IMR-90 (cell line): ENCODE measurements around the gene GPR158. TPM values are rescaled to one million over a fixed set of nuclear protein-coding genes. Genes with fewer than 3 reads are reported as not detected.

Experiments used
- ATAC-seq: fragments of 200-7000 bp; cut with Tn5 transposase; 2 replicates; pipeline ENCODE4 v1.9.1; 2020; ENCODE audit warnings: low read depth, mild to moderate bottlenecking, moderate library complexity
- BruUV-seq: library from RNA; stranded (reverse); fragments of 400-500 nt; replicated peaks from 2 replicates; lab custom pipeline; 2021; lab: Mats Ljungman, UMichigan
- CTCF ChIA-PET: fragments of 300-600 bp; formaldehyde crosslinking; extraction: SDS; loops from one replicate; lab custom pipeline; 2021; ENCODE audit warnings: antibody characterized with exemption; lab: Yijun Ruan, JAX
- POLR2A ChIA-PET: fragments of 300-600 bp; sonication (Branson Sonifier 250); formaldehyde crosslinking; loops from one replicate; lab custom pipeline; 2022; ENCODE audit warnings: antibody characterized with exemption; ENCODE audit not compliant: unreplicated experiment; lab: Charles Lee
- DNase-seq: peaks from one replicate; pipeline ENCODE4 v3.0.0; 2013
- H2AFZ ChIP-seq: replicated peaks from 2 replicates; pipeline ENCODE3; 2013; ENCODE audit warnings: low read length, mild to moderate bottlenecking; ENCODE audit not compliant: poor library complexity
- H2AK5ac ChIP-seq: 2 replicates; pipeline ENCODE4 v1.6.1; 2013; ENCODE audit warnings: low read depth, low read length, inconsistent platforms
- H2AK9ac ChIP-seq: replicated peaks from 2 replicates; pipeline ENCODE3; 2013; ENCODE audit warnings: mild to moderate bottlenecking, low read depth, low read length, moderate library complexity; ENCODE audit not compliant: poor library complexity
- H2BK120ac ChIP-seq: 2 replicates; pipeline ENCODE4 v1.6.1; 2013; ENCODE audit warnings: low read depth, low read length, inconsistent platforms
- H2BK15ac ChIP-seq: 3 replicates; pipeline ENCODE4 v1.6.1; 2013; ENCODE audit warnings: low read depth, low read length, inconsistent platforms
- H2BK20ac ChIP-seq: 2 replicates; pipeline ENCODE4 v1.6.1; 2013; ENCODE audit warnings: low read depth, mild to moderate bottlenecking, inconsistent platforms, low read length, moderate library complexity
- H2BK5ac ChIP-seq: 2 replicates; pipeline ENCODE4 v1.6.1; 2013; ENCODE audit warnings: mild to moderate bottlenecking, low read depth, low read length, inconsistent platforms; ENCODE audit not compliant: poor library complexity, severe bottlenecking
- H3K14ac ChIP-seq: replicated peaks from 2 replicates; pipeline ENCODE4 v1.6.1; 2013; ENCODE audit warnings: low read depth, low read length, inconsistent platforms
- H3K18ac ChIP-seq: 2 replicates; pipeline ENCODE4 v1.6.1; 2013; ENCODE audit warnings: low read depth, low read length, control low read depth
- H3K23ac ChIP-seq: 2 replicates; pipeline ENCODE4 v1.6.1; 2013; ENCODE audit warnings: low read depth, low read length, inconsistent platforms
- H3K27ac ChIP-seq: 2 replicates; pipeline ENCODE4 v1.5.1; 2013; ENCODE audit warnings: mild to moderate bottlenecking, control low read depth, low read length; ENCODE audit not compliant: insufficient read depth
- H3K27me3 ChIP-seq: 2 replicates; pipeline ENCODE4 v1.6.1; 2013; ENCODE audit warnings: low read length; ENCODE audit not compliant: control insufficient read depth, insufficient read depth
- H3K36me3 ChIP-seq: 2 replicates; pipeline ENCODE4 v1.6.1; 2013; ENCODE audit warnings: low read length, mixed read lengths; ENCODE audit not compliant: control insufficient read depth, insufficient read depth
- H3K4ac ChIP-seq: 2 replicates; pipeline ENCODE4 v1.6.1; 2013; ENCODE audit warnings: low read depth, low read length, inconsistent platforms
- H3K4me1 ChIP-seq: 2 replicates; pipeline ENCODE4 v1.6.1; 2013; ENCODE audit warnings: low read length, mixed read lengths; ENCODE audit not compliant: control insufficient read depth, insufficient read depth
- H3K4me2 ChIP-seq: 2 replicates; pipeline ENCODE4 v1.6.1; 2013; ENCODE audit warnings: low read depth, mild to moderate bottlenecking, control low read depth, low read length, moderate library complexity
- H3K4me3 ChIP-seq: 2 replicates; pipeline ENCODE4 v1.5.1; 2013; ENCODE audit warnings: low read depth, mild to moderate bottlenecking, control low read depth, low read length, moderate library complexity; ENCODE audit not compliant: insufficient read depth
- H3K56ac ChIP-seq: 2 replicates; pipeline ENCODE4 v1.6.1; 2013; ENCODE audit warnings: low read length, inconsistent platforms; ENCODE audit not compliant: insufficient read depth; ENCODE audit errors: extremely low read depth
- H3K79me1 ChIP-seq, 2 experiments: 2 replicates each; pipeline ENCODE4 v1.6.1; 2013; ENCODE audit warnings: low read length in 2 of 2, inconsistent platforms in 1 of 2, low read depth in 1 of 2
- H3K9ac ChIP-seq: 2 replicates; pipeline ENCODE4 v1.6.1; 2013; ENCODE audit warnings: low read depth, low read length, control low read depth
- H3K9me1 ChIP-seq: 2 replicates; pipeline ENCODE4 v1.6.1; 2013; ENCODE audit warnings: low read length, inconsistent platforms; ENCODE audit not compliant: insufficient read depth
- H3K9me3 ChIP-seq: 2 replicates; pipeline ENCODE4 v1.6.1; 2013; ENCODE audit warnings: low read length; ENCODE audit not compliant: control insufficient read depth, insufficient read depth
- H4K20me1 ChIP-seq: 2 replicates; pipeline ENCODE4 v1.6.1; 2013; ENCODE audit warnings: low read length, inconsistent platforms; ENCODE audit not compliant: insufficient read depth
- H4K5ac ChIP-seq: 2 replicates; pipeline ENCODE4 v1.6.1; 2013; ENCODE audit warnings: mild to moderate bottlenecking, low read depth, low read length, control low read depth
- H4K8ac ChIP-seq, 2 experiments: 2 replicates each; pipeline ENCODE4 v1.6.1; 2013; ENCODE audit warnings: low read depth in 2 of 2, low read length in 2 of 2, control low read depth in 1 of 2, inconsistent platforms in 1 of 2
- H4K91ac ChIP-seq: 2 replicates; pipeline ENCODE4 v1.6.1; 2013; ENCODE audit warnings: low read depth, low read length, inconsistent platforms; ENCODE audit not compliant: insufficient read depth
- MAZ ChIP-seq: IDR thresholded peaks from 2 replicates; pipeline ENCODE4 v1.6.1; 2012; ENCODE audit warnings: low read depth, mild to moderate bottlenecking, low read length, improper control_type of control experiment, moderate library complexity, borderline replicate concordance
- MXI1 ChIP-seq: IDR thresholded peaks from 2 replicates; pipeline ENCODE4 v1.6.1; 2012; ENCODE audit warnings: low read depth, mild to moderate bottlenecking, low read length, moderate library complexity, borderline replicate concordance
- NFE2L2 ChIP-seq: fragments of 150-350 bp; IDR thresholded peaks from 2 replicates; pipeline ENCODE4 v1.6.1; 2016; ENCODE audit warnings: low read depth, mild to moderate bottlenecking, low read length
- RCOR1 ChIP-seq: IDR thresholded peaks from 2 replicates; pipeline ENCODE4 v1.6.1; 2012; ENCODE audit warnings: mild to moderate bottlenecking, low read length, improper control_type of control experiment; ENCODE audit not compliant: insufficient replicate concordance
- WGBS, 2 experiments: methylation state at CpG; one replicate each; pipeline versions ENCODE4 v1.1.5 to v1.1.7; 2013; ENCODE audit warnings: missing lambda C conversion rate in 2 of 2; ENCODE audit not compliant: insufficient read length in 1 of 2; ENCODE audit errors: extremely low coverage in 2 of 2; 5-methylcytosine and 5-hydroxymethylcytosine counted together
- dilution Hi-C: fragments of 300-500 bp; cut with HindIII; formaldehyde crosslinking; loops from one replicate; pipeline ENCODE4 v1.14.3; 2018; ENCODE audit warnings: low sequenced_read_pairs; ENCODE audit not compliant: unreplicated experiment
- in situ Hi-C: fragments of 300-500 bp; cut with MboI; formaldehyde crosslinking; loops from 3 replicates; pipeline ENCODE4 v1.14.3; 2019; ENCODE audit warnings: low sequenced_read_pairs, inconsistent platforms, mixed read lengths
- intact Hi-C: fragments of 100-400 bp; cut with micrococcal nuclease; formaldehyde crosslinking; loops from 2 replicates; pipeline ENCODE4 v1.10.0; 2022
- polyA plus RNA-seq, 3 experiments: library from polyadenylated mRNA; depleted of rRNA; stranded (reverse); fragments of >200 nt; gene quantifications; 2 replicates each; pipeline ENCODE4 v1.2.3, GENCODE V29; 2012; ENCODE audit warnings: low replicate concordance in 1 of 3
- total RNA-seq: library from RNA; depleted of rRNA; stranded (reverse); fragments of >200 nt; gene quantifications from 2 replicates; pipeline ENCODE4 v1.2.3, GENCODE V29; 2012
- TF ChIP-seq, protein P1 (sequence below): fragments of 150-350 bp; IDR thresholded peaks from 2 replicates; pipeline ENCODE4 v1.6.1; 2017; ENCODE audit warnings: mild to moderate bottlenecking, antibody characterized with exemption, low read length, low read depth
- TF ChIP-seq, protein P2 (sequence below): conservative IDR thresholded peaks from 2 replicates; pipeline ENCODE4 v1.5.1; 2012; ENCODE audit warnings: mild to moderate bottlenecking, low read depth, low read length, improper control_type of control experiment

The GPR158 gene
- total and polyA plus RNA-seq, 2 of the 4 experiments (the other 2 are of a cell fraction), result not detected

DNA sequence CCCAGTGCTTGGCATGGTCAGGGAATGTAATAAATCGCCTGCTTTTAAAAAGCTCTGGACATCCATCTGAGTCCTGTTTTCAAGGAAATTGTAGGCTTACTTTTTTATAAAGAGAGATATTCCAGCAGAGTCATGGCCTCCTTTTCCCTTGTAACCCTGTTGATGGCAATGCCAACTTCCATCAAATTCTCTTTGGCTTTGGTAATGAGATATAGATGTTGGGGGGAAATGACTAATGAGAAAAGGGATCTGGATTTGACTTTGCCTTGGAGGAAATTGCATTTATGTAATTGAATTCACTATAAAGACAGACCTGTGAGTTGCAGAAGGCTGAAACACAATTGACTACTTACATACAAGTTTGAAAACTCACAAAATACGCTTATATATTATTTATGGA, 347.5 kb downstream of the GPR158 start:
- Histone ChIP-seq H3K18ac (no peak overlapping the region), H2AK9ac (no peak overlapping the region), H3K4ac (no peak overlapping the region), H3K4me3 (no peak overlapping the region), H4K8ac (no peak overlapping the region), H3K27ac (no peak overlapping the region), H2BK5ac (no peak overlapping the region), H3K23ac (no peak overlapping the region), H3K9me3 (peaks cover 4% of the 10 kb centered on the region; the same call in 1 of the 2 replicates), H3K9ac (no peak overlapping the region), H2BK120ac (no peak overlapping the region), H3K4me1 (no peaks in the 10 kb centered on the region), H4K20me1 (no peaks in the 10 kb centered on the region), H2BK15ac (no peak overlapping the region), H3K4me2 (no peak overlapping the region), H2AFZ (no peak overlapping the region), H3K27me3 (no peaks in the 10 kb centered on the region), H3K79me1 (no peaks in the 10 kb centered on the region), H3K36me3 (no peaks in the 10 kb centered on the region), H4K5ac (no peak overlapping the region), H2BK20ac (no peak overlapping the region), H3K14ac (no peak overlapping the region), H3K56ac (no peak overlapping the region), H3K9me1 (no peaks in the 10 kb centered on the region), H2AK5ac (no peak overlapping the region), H4K91ac (no peak overlapping the region)
- TF ChIP-seq NFE2L2 (no peak), RCOR1 (no peak), MAZ (no peak), MXI1 (no peak)
- TF ChIP-seq, protein P1, sequence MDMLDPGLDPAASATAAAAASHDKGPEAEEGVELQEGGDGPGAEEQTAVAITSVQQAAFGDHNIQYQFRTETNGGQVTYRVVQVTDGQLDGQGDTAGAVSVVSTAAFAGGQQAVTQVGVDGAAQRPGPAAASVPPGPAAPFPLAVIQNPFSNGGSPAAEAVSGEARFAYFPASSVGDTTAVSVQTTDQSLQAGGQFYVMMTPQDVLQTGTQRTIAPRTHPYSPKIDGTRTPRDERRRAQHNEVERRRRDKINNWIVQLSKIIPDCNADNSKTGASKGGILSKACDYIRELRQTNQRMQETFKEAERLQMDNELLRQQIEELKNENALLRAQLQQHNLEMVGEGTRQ, result no peak
- TF ChIP-seq, protein P2, sequence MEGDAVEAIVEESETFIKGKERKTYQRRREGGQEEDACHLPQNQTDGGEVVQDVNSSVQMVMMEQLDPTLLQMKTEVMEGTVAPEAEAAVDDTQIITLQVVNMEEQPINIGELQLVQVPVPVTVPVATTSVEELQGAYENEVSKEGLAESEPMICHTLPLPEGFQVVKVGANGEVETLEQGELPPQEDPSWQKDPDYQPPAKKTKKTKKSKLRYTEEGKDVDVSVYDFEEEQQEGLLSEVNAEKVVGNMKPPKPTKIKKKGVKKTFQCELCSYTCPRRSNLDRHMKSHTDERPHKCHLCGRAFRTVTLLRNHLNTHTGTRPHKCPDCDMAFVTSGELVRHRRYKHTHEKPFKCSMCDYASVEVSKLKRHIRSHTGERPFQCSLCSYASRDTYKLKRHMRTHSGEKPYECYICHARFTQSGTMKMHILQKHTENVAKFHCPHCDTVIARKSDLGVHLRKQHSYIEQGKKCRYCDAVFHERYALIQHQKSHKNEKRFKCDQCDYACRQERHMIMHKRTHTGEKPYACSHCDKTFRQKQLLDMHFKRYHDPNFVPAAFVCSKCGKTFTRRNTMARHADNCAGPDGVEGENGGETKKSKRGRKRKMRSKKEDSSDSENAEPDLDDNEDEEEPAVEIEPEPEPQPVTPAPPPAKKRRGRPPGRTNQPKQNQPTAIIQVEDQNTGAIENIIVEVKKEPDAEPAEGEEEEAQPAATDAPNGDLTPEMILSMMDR, result no peak
- ATAC-seq, result no peak
- BruUV-seq, result no TSS peak
- dilution Hi-C loops, result no loop called here
- intact Hi-C loops, result no loop called here
- CTCF ChIA-PET, result no interaction called here
- POLR2A ChIA-PET, result no interaction called here
- no peak for DNase-seq
- WGBS, 2 experiments, result no CpG with 5 or more reads among the region's 2 CpGs
- in situ Hi-C loops, result no loop called here
